Measurements from ENCODE around the gene MARCHF10.
A peak's percentile ranks its signal among the peaks of the same experiment; 100 is the strongest.

MARCHF10 gene

GRCh38 chr17:62741290-62741689 lies 66.8 kb downstream of the MARCHF10 start:
- H3K4me2 ChIP-seq (ENCODE audit: insufficient read depth, low read length, poor library complexity, severe bottlenecking): no peak overlapping the region
- no peak for DNase-seq (ENCODE audit: low spot score)
- no peak overlapping the region for H2AFZ ChIP-seq (ENCODE audit: low read length)
- no CpG with 5 or more reads among the region's 4 CpGs for WGBS, 2 donors (ENCODE audit: extremely low coverage in 2 of 2, insufficient read length in 2 of 2, insufficient replicate concordance in 1 of 2)
- no peak overlapping the region for H3K23ac ChIP-seq (ENCODE audit: low read depth, low read length, poor library complexity)
- H3K4me3 ChIP-seq (ENCODE audit: low read length in 2 of 2): no peak overlapping the region
- H2AK5ac ChIP-seq (ENCODE audit: low read depth, low read length): no peak overlapping the region
- H2BK5ac ChIP-seq (ENCODE audit: low read length): no peak overlapping the region
- no peak overlapping the region for H3K27ac ChIP-seq (replicated peaks; ENCODE audit: low read length)
- H2BK12ac ChIP-seq (ENCODE audit: low read length): no peak overlapping the region
- H3K18ac ChIP-seq (ENCODE audit: low read length): no peak overlapping the region
- H3K14ac ChIP-seq (ENCODE audit: low read length): no peak overlapping the region
- H3K9me3 ChIP-seq (replicated peaks in 1 of 2; ENCODE audit: control insufficient read depth in 2 of 2, insufficient read depth in 1 of 2, low read depth in 1 of 2, low read length in 2 of 2): peaks cover 0 to 4% of the 10 kb centered on the region in 2 donors
- peaks cover 0 to 5% (median 0%) of the 10 kb centered on the region in 3 experiments for H3K27me3 ChIP-seq (ENCODE audit: control insufficient read depth in 3 of 3, insufficient read depth in 3 of 3, low read depth in 1 of 3, low read length in 3 of 3)
- no peaks in the 10 kb centered on the region for H3K36me3 ChIP-seq (replicated peaks in 1 of 2; ENCODE audit: control insufficient read depth in 2 of 2, insufficient read depth in 2 of 2, low read length in 2 of 2)
- no peak overlapping the region for H3K9ac ChIP-seq (ENCODE audit: low read depth, low read length, poor library complexity)
- H4K91ac ChIP-seq (ENCODE audit: low read depth, low read length, poor library complexity): no peak overlapping the region
- H3K4ac ChIP-seq (ENCODE audit: low read length): no peak overlapping the region
- no peak overlapping the region for H2BK15ac ChIP-seq (ENCODE audit: low read length)
- H2BK120ac ChIP-seq (ENCODE audit: low read depth, low read length): no peak overlapping the region
- no peak overlapping the region for H4K8ac ChIP-seq (ENCODE audit: low read depth, low read length)
- no peaks in the 10 kb centered on the region for H3K79me1 ChIP-seq (ENCODE audit: low read depth, low read length)
- peaks cover 4 to 10% of the 10 kb centered on the region in 2 donors for H3K4me1 ChIP-seq (ENCODE audit: control insufficient read depth in 2 of 2, insufficient read depth in 1 of 2, low read depth in 1 of 2, low read length in 2 of 2)

- peak overlapping the region; percentile 46 for H2AFZ ChIP-seq (ENCODE audit: low read length)
- no peak overlapping the region for H2BK15ac ChIP-seq (ENCODE audit: low read length)
- H2BK12ac ChIP-seq (ENCODE audit: low read length): no peak overlapping the region
- no peak overlapping the region for H2BK5ac ChIP-seq (ENCODE audit: low read length)
- no peak overlapping the region for H3K4me2 ChIP-seq (ENCODE audit: insufficient read depth, low read length, poor library complexity, severe bottlenecking)
- H3K4ac ChIP-seq (ENCODE audit: low read length): no peak overlapping the region
- no peaks in the 10 kb centered on the region for H3K27me3 ChIP-seq (ENCODE audit: control insufficient read depth in 3 of 3, insufficient read depth in 3 of 3, low read depth in 1 of 3, low read length in 3 of 3)
- H3K9ac ChIP-seq (ENCODE audit: low read depth, low read length, poor library complexity): no peak overlapping the region
- no peaks in the 10 kb centered on the region for H3K36me3 ChIP-seq (replicated peaks in 1 of 2; ENCODE audit: control insufficient read depth in 2 of 2, insufficient read depth in 2 of 2, low read length in 2 of 2)
- no peak overlapping the region for H2BK120ac ChIP-seq (ENCODE audit: low read depth, low read length)
- peaks cover 0 to 4% of the 10 kb centered on the region in 2 donors for H3K9me3 ChIP-seq (replicated peaks in 1 of 2; ENCODE audit: control insufficient read depth in 2 of 2, insufficient read depth in 1 of 2, low read depth in 1 of 2, low read length in 2 of 2)
- H3K4me1 ChIP-seq (ENCODE audit: control insufficient read depth in 2 of 2, insufficient read depth in 1 of 2, low read depth in 1 of 2, low read length in 2 of 2): peaks cover 4 to 14% of the 10 kb centered on the region in 2 donors
- no peak for DNase-seq (ENCODE audit: low spot score)
- no peak overlapping the region for H4K91ac ChIP-seq (ENCODE audit: low read depth, low read length, poor library complexity)
- no peak overlapping the region for H3K4me3 ChIP-seq (ENCODE audit: low read length in 2 of 2)
- no peak overlapping the region for H3K23ac ChIP-seq (ENCODE audit: low read depth, low read length, poor library complexity)
- no peak overlapping the region for H4K8ac ChIP-seq (ENCODE audit: low read depth, low read length)
- H3K14ac ChIP-seq (ENCODE audit: low read length): no peak overlapping the region
- H3K27ac ChIP-seq (replicated peaks; ENCODE audit: low read length): no peak overlapping the region
- no peak overlapping the region for H2AK5ac ChIP-seq (ENCODE audit: low read depth, low read length)
- no peaks in the 10 kb centered on the region for H3K79me1 ChIP-seq (ENCODE audit: low read depth, low read length)
- WGBS, 2 donors (ENCODE audit: extremely low coverage in 2 of 2, insufficient read length in 2 of 2, insufficient replicate concordance in 1 of 2): no CpG with 5 or more reads among the region's 16 CpGs
- H3K18ac ChIP-seq (ENCODE audit: low read length): no peak overlapping the region
Observed at GRCh38 chr17:62739645-62740388, 68.3 kb downstream of the MARCHF10 start.

GRCh38 chr17:62738281-62738680 lies 69.8 kb downstream of the MARCHF10 start:
- Histone ChIP-seq H3K4me3 (ENCODE audit: low read length in 2 of 2) (no peak overlapping the region), H2BK12ac (ENCODE audit: low read length) (no peak overlapping the region), H3K79me1 (ENCODE audit: low read depth, low read length) (no peaks in the 10 kb centered on the region), H2AFZ (ENCODE audit: low read length) (peak overlapping the region; percentile 38), H3K4me1 (ENCODE audit: control insufficient read depth in 2 of 2, insufficient read depth in 1 of 2, low read depth in 1 of 2, low read length in 2 of 2) (peaks cover 4 to 15% of the 10 kb centered on the region in 2 donors), H3K4ac (ENCODE audit: low read length) (no peak overlapping the region), H3K23ac (ENCODE audit: low read depth, low read length, poor library complexity) (no peak overlapping the region), H3K14ac (ENCODE audit: low read length) (no peak overlapping the region), H3K9me3 (replicated peaks in 1 of 2; ENCODE audit: control insufficient read depth in 2 of 2, insufficient read depth in 1 of 2, low read depth in 1 of 2, low read length in 2 of 2) (peaks cover 0 to 4% of the 10 kb centered on the region in 2 donors), H4K91ac (ENCODE audit: low read depth, low read length, poor library complexity) (no peak overlapping the region), H3K9ac (ENCODE audit: low read depth, low read length, poor library complexity) (no peak overlapping the region), H3K18ac (ENCODE audit: low read length) (no peak overlapping the region), H4K8ac (ENCODE audit: low read depth, low read length) (no peak overlapping the region), H2BK120ac (ENCODE audit: low read depth, low read length) (no peak overlapping the region), H2AK5ac (ENCODE audit: low read depth, low read length) (no peak overlapping the region), H3K36me3 (replicated peaks in 1 of 2; ENCODE audit: control insufficient read depth in 2 of 2, insufficient read depth in 2 of 2, low read length in 2 of 2) (no peaks in the 10 kb centered on the region), H2BK15ac (ENCODE audit: low read length) (no peak overlapping the region), H3K27ac (replicated peaks; ENCODE audit: low read length) (no peak overlapping the region), H3K4me2 (ENCODE audit: insufficient read depth, low read length, poor library complexity, severe bottlenecking) (no peak overlapping the region), H3K27me3 (ENCODE audit: control insufficient read depth in 3 of 3, insufficient read depth in 3 of 3, low read depth in 1 of 3, low read length in 3 of 3) (no peaks in the 10 kb centered on the region), H2BK5ac (ENCODE audit: low read length) (no peak overlapping the region)
- DNase-seq (ENCODE audit: low spot score): no peak
- WGBS, 2 donors (ENCODE audit: extremely low coverage in 2 of 2, insufficient read length in 2 of 2, insufficient replicate concordance in 1 of 2): no CpG with 5 or more reads among the region's 9 CpGs

- no CpG with 5 or more reads among the region's 8 CpGs for WGBS, 2 donors (ENCODE audit: extremely low coverage in 2 of 2, insufficient read length in 2 of 2, insufficient replicate concordance in 1 of 2)
- Histone ChIP-seq H3K14ac (ENCODE audit: low read length) (no peak overlapping the region), H2BK15ac (ENCODE audit: low read length) (no peak overlapping the region), H2AFZ (ENCODE audit: low read length) (peak overlapping the region; percentile 27), H3K9ac (ENCODE audit: low read depth, low read length, poor library complexity) (no peak overlapping the region), H3K79me1 (ENCODE audit: low read depth, low read length) (no peaks in the 10 kb centered on the region), H3K9me3 (replicated peaks in 1 of 2; ENCODE audit: control insufficient read depth in 2 of 2, insufficient read depth in 1 of 2, low read depth in 1 of 2, low read length in 2 of 2) (peaks cover 0 to 4% of the 10 kb centered on the region in 2 donors), H3K18ac (ENCODE audit: low read length) (no peak overlapping the region), H4K91ac (ENCODE audit: low read depth, low read length, poor library complexity) (no peak overlapping the region), H2AK5ac (ENCODE audit: low read depth, low read length) (no peak overlapping the region), H2BK5ac (ENCODE audit: low read length) (no peak overlapping the region), H2BK12ac (ENCODE audit: low read length) (no peak overlapping the region), H3K36me3 (replicated peaks in 1 of 2; ENCODE audit: control insufficient read depth in 2 of 2, insufficient read depth in 2 of 2, low read length in 2 of 2) (no peaks in the 10 kb centered on the region), H3K23ac (ENCODE audit: low read depth, low read length, poor library complexity) (no peak overlapping the region), H3K4me1 (ENCODE audit: control insufficient read depth in 2 of 2, insufficient read depth in 1 of 2, low read depth in 1 of 2, low read length in 2 of 2) (peaks cover 4 to 15% of the 10 kb centered on the region in 2 donors), H3K27ac (replicated peaks; ENCODE audit: low read length) (no peak overlapping the region), H3K4me3 (ENCODE audit: low read length in 2 of 2) (no peak overlapping the region), H3K4me2 (ENCODE audit: insufficient read depth, low read length, poor library complexity, severe bottlenecking) (no peak overlapping the region), H4K8ac (ENCODE audit: low read depth, low read length) (no peak overlapping the region), H3K27me3 (ENCODE audit: control insufficient read depth in 3 of 3, insufficient read depth in 3 of 3, low read depth in 1 of 3, low read length in 3 of 3) (no peaks in the 10 kb centered on the region), H2BK120ac (ENCODE audit: low read depth, low read length) (no peak overlapping the region), H3K4ac (ENCODE audit: low read length) (no peak overlapping the region)
- DNase-seq (ENCODE audit: low spot score): no peak
Observed at GRCh38 chr17:62737513-62737912, 70.6 kb downstream of the MARCHF10 start.
